HepG2 (cell line): ENCODE results near the gene PCDH17. TPM values are rescaled to one million over a fixed set of nuclear protein-coding genes. Genes with fewer than 3 reads are reported as not detected.
A peak's percentile ranks its signal among the peaks of the same experiment; 100 is the strongest.

Source experiments
- ATAC-seq: fragments of 200-7000 bp; cut with Tn5 transposase; 3 replicates; pipeline ENCODE4 v1.9.1; 2020; ENCODE audit warnings: mild to moderate bottlenecking, moderate library complexity
- Bru-seq: library from RNA; stranded (reverse); fragments of 400-500 nt; gene quantifications from one replicate; lab custom pipeline; 2021; lab: Mats Ljungman, UMichigan
- BruChase-seq, 2 experiments: library from RNA; stranded (reverse); fragments of 400-500 nt; gene quantifications; one replicate each; lab custom pipeline; 2021; lab: Mats Ljungman, UMichigan
- BruUV-seq: library from RNA; stranded (reverse); fragments of 400-500 nt; replicated peaks from 2 replicates; lab custom pipeline; 2021; lab: Mats Ljungman, UMichigan
- CTCF ChIA-PET: fragments of 300-600 bp; formaldehyde crosslinking; extraction: SDS; loops from one replicate; lab custom pipeline; 2021; ENCODE audit warnings: low total read pairs, inconsistent platforms, low intra/inter-chr PET ratio; lab: Yijun Ruan, JAX
- POLR2A ChIA-PET: fragments of 350-600 bp; sonication (Branson Sonifier 250); formaldehyde crosslinking; loops from one replicate; lab custom pipeline; 2020; ENCODE audit warnings: antibody characterized with exemption, inconsistent platforms; lab: Yijun Ruan, JAX
- DNase-seq: peaks from one replicate; pipeline ENCODE4 v3.0.0-alpha.2; 2015; ENCODE audit warnings: low spot score
- FAIRE-seq: peaks from 3 replicates; lab custom pipeline; 2011; peaks lifted over from hg19 to GRCh38; lab: Jason Lieb, UNC
- H2AFZ ChIP-seq: one replicate; pipeline ENCODE4 v1.6.1; 2011; ENCODE audit warnings: low read length, inconsistent platforms
- H3K27ac ChIP-seq: fragments of 300-600 bp; 3 replicates; pipeline ENCODE4 v1.8.0; 2011; ENCODE audit warnings: mixed run types, mild to moderate bottlenecking, mixed read lengths, low read length, inconsistent platforms; ENCODE audit not compliant: insufficient read depth; ENCODE audit errors: extremely low read length
- H3K27me3 ChIP-seq, 2 experiments: fragments of 200-600 bp in 1 of 2; 2 replicates in 1 of 2; 3 replicates in 1 of 2; pipeline versions ENCODE4 v1.6.0 to v1.8.0; 2011; ENCODE audit warnings: low read length in 2 of 2, mild to moderate bottlenecking in 2 of 2, moderate library complexity in 2 of 2, inconsistent platforms in 1 of 2; ENCODE audit not compliant: insufficient read depth in 2 of 2, control insufficient read depth in 1 of 2
- H3K36me3 ChIP-seq, 2 experiments: fragments of 200-600 bp in 1 of 2; replicated peaks in 1 of 2; 2 replicates in 1 of 2; 3 replicates in 1 of 2; pipeline versions ENCODE4 v1.5.1 to v1.8.0; 2011; ENCODE audit warnings: low read length in 2 of 2, inconsistent platforms in 1 of 2; ENCODE audit not compliant: insufficient read depth in 2 of 2, control insufficient read depth in 1 of 2
- H3K4me1 ChIP-seq: 2 replicates; pipeline ENCODE4 v1.5.1; 2012; ENCODE audit warnings: low read length, inconsistent platforms; ENCODE audit not compliant: insufficient read depth
- H3K4me2 ChIP-seq: 2 replicates; pipeline ENCODE4 v1.6.0; 2011; ENCODE audit warnings: low read depth, low read length, inconsistent platforms
- H3K4me3 ChIP-seq, 3 experiments: fragments of 200-600 bp in 1 of 3; sonication (generic), shearing (Covaris generic) in 1 of 3; replicated peaks in 1 of 3; 2 replicates each; pipeline ENCODE4 v1.5.1; 2011 to 2016; ENCODE audit warnings: low read length in 3 of 3, inconsistent platforms in 2 of 3, low read depth in 2 of 3, mild to moderate bottlenecking in 2 of 3, control low read depth in 1 of 3, mixed read lengths in 1 of 3; ENCODE audit not compliant: insufficient read depth in 1 of 3
- H3K79me2 ChIP-seq: one replicate; pipeline ENCODE4 v1.6.1; 2011; ENCODE audit warnings: low read length, inconsistent platforms; ENCODE audit not compliant: insufficient read depth
- H3K9ac ChIP-seq: 2 replicates; pipeline ENCODE4 v1.6.0; 2011; ENCODE audit warnings: mild to moderate bottlenecking, low read depth, low read length, inconsistent platforms; ENCODE audit not compliant: insufficient read depth
- H3K9me3 ChIP-seq: 2 replicates; pipeline ENCODE4 v1.5.1; 2012; ENCODE audit warnings: mild to moderate bottlenecking, low read length
- H4K20me1 ChIP-seq: 2 replicates; pipeline ENCODE4 v1.6.0; 2011; ENCODE audit warnings: inconsistent platforms, mild to moderate bottlenecking, low read length, moderate library complexity; ENCODE audit not compliant: insufficient read depth
- AHR ChIP-seq: IDR thresholded peaks from 2 replicates; pipeline ENCODE4 v1.6.1; 2018; ENCODE audit warnings: missing genetic modification reagents, missing compliant biosample characterization
- HNRNPLL ChIP-seq: fragments of 200-400 bp; formaldehyde crosslinking; IDR thresholded peaks from 2 replicates; pipeline ENCODE4 v1.6.1; 2017; ENCODE audit warnings: mild to moderate bottlenecking, low read depth, low read length; ENCODE audit not compliant: poor library complexity, severe bottlenecking
- HOXA5 ChIP-seq: sonication (generic); formaldehyde crosslinking; IDR thresholded peaks from 2 replicates; pipeline ENCODE4 v1.4.0; 2020; ENCODE audit warnings: missing genetic modification reagents
- SAP130 ChIP-seq: IDR thresholded peaks from 2 replicates; pipeline ENCODE4 v1.6.1; 2016; ENCODE audit warnings: low read depth
- TEAD2 ChIP-seq: sonication (generic); formaldehyde crosslinking; IDR thresholded peaks from 2 replicates; pipeline ENCODE4 v1.9.0; 2021; ENCODE audit warnings: missing genetic modification reagents
- WGBS: methylation state at CpG from one replicate; pipeline ENCODE4 v1.1.6; 2017; ENCODE audit warnings: low lambda C conversion rate; 5-methylcytosine and 5-hydroxymethylcytosine counted together
- in situ Hi-C: cut with HindIII; loops from 2 replicates; pipeline ENCODE4 v1.10.0; 2017; ENCODE audit warnings: low pct_unique_long_range_greater_than_20kb; ENCODE audit not compliant: extremely low pct_ligation_motif_present
- intact Hi-C: fragments of 100-400 bp; cut with micrococcal nuclease; formaldehyde crosslinking; loops from one replicate; pipeline ENCODE4 v1.10.0; 2022; ENCODE audit not compliant: unreplicated experiment
- long read RNA-seq, 2 experiments: library from RNA in 1 of 2; library from polyadenylated mRNA in 1 of 2; stranded (forward) in 1 of 2; unstranded in 1 of 2; transcript quantifications; one replicate each; pipeline ENCODE4 v2.0.0, GENCODE V29; 2019 to 2022
- polyA minus RNA-seq, 3 experiments: library from RNA; depleted of rRNA, polyadenylated mRNA; stranded (reverse); fragments of >200 nt; gene quantifications; 2 replicates each; pipeline ENCODE4 v1.2.3, GENCODE V29; 2011; ENCODE audit warnings: low replicate concordance in 1 of 3
- polyA plus RNA-seq, 8 experiments: library from polyadenylated mRNA; depleted of rRNA in 3 of 8; stranded (reverse) in 7 of 8; unstranded in 1 of 8; fragments of >200 nt; fragmentation: Illumina TruSeq in 4 of 8; extraction: Trizol in 4 of 8; gene quantifications; 2 replicates each; pipeline versions ENCODE4 v1.2.1 to v1.2.3, GENCODE V29; 2011 to 2016; ENCODE audit warnings: low read depth in 4 of 8, missing spikeins in 1 of 8, mixed read lengths in 1 of 8; ENCODE audit not compliant: insufficient read depth in 1 of 8
- total RNA-seq, 5 experiments: library from RNA; depleted of rRNA; stranded (reverse); fragments of >200 nt; fragmentation: Illumina TruSeq; extraction: Trizol; gene quantifications; 2 replicates each; pipeline ENCODE4 v1.2.3, GENCODE V29; 2016; ENCODE audit warnings: low read depth in 1 of 5

The PCDH17 gene, protein sequence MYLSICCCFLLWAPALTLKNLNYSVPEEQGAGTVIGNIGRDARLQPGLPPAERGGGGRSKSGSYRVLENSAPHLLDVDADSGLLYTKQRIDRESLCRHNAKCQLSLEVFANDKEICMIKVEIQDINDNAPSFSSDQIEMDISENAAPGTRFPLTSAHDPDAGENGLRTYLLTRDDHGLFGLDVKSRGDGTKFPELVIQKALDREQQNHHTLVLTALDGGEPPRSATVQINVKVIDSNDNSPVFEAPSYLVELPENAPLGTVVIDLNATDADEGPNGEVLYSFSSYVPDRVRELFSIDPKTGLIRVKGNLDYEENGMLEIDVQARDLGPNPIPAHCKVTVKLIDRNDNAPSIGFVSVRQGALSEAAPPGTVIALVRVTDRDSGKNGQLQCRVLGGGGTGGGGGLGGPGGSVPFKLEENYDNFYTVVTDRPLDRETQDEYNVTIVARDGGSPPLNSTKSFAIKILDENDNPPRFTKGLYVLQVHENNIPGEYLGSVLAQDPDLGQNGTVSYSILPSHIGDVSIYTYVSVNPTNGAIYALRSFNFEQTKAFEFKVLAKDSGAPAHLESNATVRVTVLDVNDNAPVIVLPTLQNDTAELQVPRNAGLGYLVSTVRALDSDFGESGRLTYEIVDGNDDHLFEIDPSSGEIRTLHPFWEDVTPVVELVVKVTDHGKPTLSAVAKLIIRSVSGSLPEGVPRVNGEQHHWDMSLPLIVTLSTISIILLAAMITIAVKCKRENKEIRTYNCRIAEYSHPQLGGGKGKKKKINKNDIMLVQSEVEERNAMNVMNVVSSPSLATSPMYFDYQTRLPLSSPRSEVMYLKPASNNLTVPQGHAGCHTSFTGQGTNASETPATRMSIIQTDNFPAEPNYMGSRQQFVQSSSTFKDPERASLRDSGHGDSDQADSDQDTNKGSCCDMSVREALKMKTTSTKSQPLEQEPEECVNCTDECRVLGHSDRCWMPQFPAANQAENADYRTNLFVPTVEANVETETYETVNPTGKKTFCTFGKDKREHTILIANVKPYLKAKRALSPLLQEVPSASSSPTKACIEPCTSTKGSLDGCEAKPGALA (N-terminal part only)
- total RNA-seq (2016; rRNA removed; fragmentation: Illumina TruSeq; extraction: Trizol) (not detected in 2 replicates), polyA plus RNA-seq (2011; rRNA removed) (not detected in 2 replicates), polyA minus RNA-seq (2011; rRNA and poly(A)+ RNA removed; ENCODE audit: low replicate concordance) (0.72 TPM in 1 of 2 replicates, not detected in the other), Bru-seq, nascent RNA (not detected), BruChase-seq, experiment 1, labeled RNA remaining after a 6-hour chase (not detected), BruChase-seq, experiment 2, labeled RNA remaining after a 2-hour chase (not detected)
- not detected in 2 replicates for total RNA-seq (2016; cell fraction: cytosol; rRNA removed; fragmentation: Illumina TruSeq; extraction: Trizol; ENCODE audit: low read depth)
- not detected in 2 replicates for total RNA-seq (2016; cell fraction: insoluble cytoplasmic fraction; rRNA removed; fragmentation: Illumina TruSeq; extraction: Trizol)
- total RNA-seq (2016; cell fraction: membrane; rRNA removed; fragmentation: Illumina TruSeq; extraction: Trizol) = not detected in 2 replicates
- not detected in 2 replicates for total RNA-seq (2016; cell fraction: nucleus; rRNA removed; fragmentation: Illumina TruSeq; extraction: Trizol)
- polyA plus RNA-seq (2011; cell fraction: cytosol; rRNA removed) = not detected in 2 replicates
- not detected in 2 replicates for polyA plus RNA-seq (2011; cell fraction: nucleus; rRNA removed)
- polyA plus RNA-seq (2012) = 0.01 TPM in 1 of 2 replicates, not detected in the other
- not detected in 2 replicates for polyA plus RNA-seq (2016; cell fraction: cytosol; fragmentation: Illumina TruSeq; extraction: Trizol; ENCODE audit: low read depth)
- polyA plus RNA-seq (2016; cell fraction: insoluble cytoplasmic fraction; fragmentation: Illumina TruSeq; extraction: Trizol; ENCODE audit: low read depth) = not detected in 2 replicates
- not detected in 2 replicates for polyA plus RNA-seq (2016; cell fraction: membrane; fragmentation: Illumina TruSeq; extraction: Trizol; ENCODE audit: low read depth)
- not detected in 2 replicates for polyA plus RNA-seq (2016; cell fraction: nucleus; fragmentation: Illumina TruSeq; extraction: Trizol; ENCODE audit: insufficient read depth, low read depth)
- not detected in 2 replicates for polyA minus RNA-seq (2011; cell fraction: cytosol; rRNA and poly(A)+ RNA removed)
- polyA minus RNA-seq (2011; cell fraction: nucleus; rRNA and poly(A)+ RNA removed) = not detected in 2 replicates
- long read RNA-seq, experiment 1 = 0 reads
- long read RNA-seq, experiment 2 = 0 reads

DNA sequence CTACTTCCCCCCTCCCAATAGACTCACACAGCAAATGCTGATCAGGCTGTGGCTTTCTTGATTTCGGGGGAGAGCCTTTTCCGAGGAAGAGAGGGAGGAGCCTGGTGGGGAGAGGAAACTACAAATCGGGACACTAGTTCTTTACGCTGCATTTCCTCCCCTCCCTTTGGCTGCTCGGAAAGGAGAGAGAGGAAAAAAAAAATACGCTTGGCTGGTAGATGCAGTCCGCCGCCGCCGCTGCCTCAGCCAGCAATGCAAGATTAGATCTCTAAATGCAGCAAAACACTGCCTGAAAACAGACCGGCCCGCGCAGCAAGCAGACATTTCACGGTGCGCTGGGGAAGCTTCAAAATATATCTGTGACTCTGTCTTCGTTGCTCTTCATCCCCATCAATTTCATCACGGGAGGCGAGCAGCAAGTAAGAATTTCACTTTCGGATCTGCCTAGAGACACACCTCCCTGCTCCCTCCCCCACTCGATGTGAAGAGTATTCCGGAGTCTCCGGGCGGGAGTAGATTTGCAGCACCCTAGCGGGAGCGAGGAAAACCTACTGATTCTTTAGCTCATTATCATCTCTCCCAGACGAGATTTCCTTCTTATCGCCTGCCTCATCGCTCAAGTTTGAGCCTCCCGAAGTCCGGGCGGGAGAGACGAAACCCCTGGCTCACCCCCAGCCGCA, at the start of gene PCDH17:
PCDH17 (plus strand) TSS at position 149 of the 680 bp plus-strand sequence. CDS start 803 bp downstream, outside the sequence.
- ChIA-PET POLR2A (no interaction called here), CTCF (no interaction called here)
- peak within 1 kb of the TSS; percentile 22 to 45 (median 36); a peak in 4 of 6 replicates for H3K4me3 ChIP-seq
- H3K36me3 ChIP-seq = no peaks in the 10 kb centered on the region
- WGBS = 7% methylated on average over 27 of the region's 33 CpGs
- intact Hi-C loops = no loop called here
- FAIRE-seq = no peak
- peak within 1 kb of the TSS; percentile 58 for H3K4me2 ChIP-seq
- in situ Hi-C loops = loop anchor here (10.0 kb wide), 1 partner anchor 1323 kb away; no protein-coding TSS in a partner anchor
- H4K20me1 ChIP-seq = no peaks in the 10 kb centered on the region
- BruUV-seq = no TSS peak
- peak within 1 kb of the TSS; percentile 11 for H2AFZ ChIP-seq
- TF ChIP-seq SAP130 (CRISPR knock-in tag) (no peak), HNRNPLL (no peak), TEAD2 (CRISPR knock-in tag) (no peak), AHR (no peak), HOXA5 (no peak)
- H3K79me2 ChIP-seq = no peaks in the 10 kb centered on the region
- peaks cover 0 to 13% of the 10 kb centered on the region in 2 experiments; a peak in 3 of 5 replicates for H3K27me3 ChIP-seq
- no peaks in the 10 kb centered on the region for H3K4me1 ChIP-seq
- no peak within 1 kb of the TSS for H3K9ac ChIP-seq
- no peak within 1 kb of the TSS for H3K27ac ChIP-seq
- ATAC-seq = peak; percentile 72
- H3K9me3 ChIP-seq = peaks cover 13% of the 10 kb centered on the region
- no peak for DNase-seq
